GM10847 (cell line): ENCODE measurements around the gene NRAP.

ENCODE experiments used
- POLR2A ChIP-seq: IDR thresholded peaks from 2 replicates; pipeline ENCODE4 v1.6.1; 2011; ENCODE audit not compliant: insufficient read length; ENCODE audit errors: extremely low read depth

Gene NRAP

DNA sequence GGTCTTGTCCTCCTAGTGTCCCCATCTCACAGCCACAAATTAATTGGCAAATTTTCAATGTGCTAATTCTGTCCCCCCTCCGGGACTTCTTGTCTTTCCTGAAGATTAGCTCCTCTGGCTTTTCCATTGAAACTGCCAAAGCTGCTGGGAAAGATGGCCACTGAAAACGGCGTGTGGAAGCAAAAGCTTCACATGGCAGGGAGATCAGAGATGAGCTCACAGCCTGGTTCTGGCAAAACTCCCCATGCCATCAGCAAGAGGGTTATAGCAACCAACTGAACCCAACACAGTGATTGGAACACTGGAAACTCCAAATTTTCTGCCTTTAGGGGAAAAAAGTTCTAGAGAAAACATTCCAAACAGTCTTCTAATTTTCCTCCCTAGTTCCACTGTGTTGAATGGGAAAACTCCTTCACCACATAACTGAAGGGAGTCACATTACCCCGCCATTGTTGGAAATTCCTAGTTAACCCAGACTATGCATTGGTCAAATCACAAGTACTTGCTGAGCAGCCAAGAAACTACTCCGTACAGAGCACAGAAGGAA, 37.0 kb downstream of the NRAP start:
- TF ChIP-seq POLR2A = no peak

GRCh38 chr10:113625461-113626186, 38.2 kb downstream of the NRAP start:
- TF ChIP-seq POLR2A = no peak

GRCh38 chr10:113622831-113623230, 41.0 kb downstream of the NRAP start:
- TF ChIP-seq POLR2A = no peak

DNA sequence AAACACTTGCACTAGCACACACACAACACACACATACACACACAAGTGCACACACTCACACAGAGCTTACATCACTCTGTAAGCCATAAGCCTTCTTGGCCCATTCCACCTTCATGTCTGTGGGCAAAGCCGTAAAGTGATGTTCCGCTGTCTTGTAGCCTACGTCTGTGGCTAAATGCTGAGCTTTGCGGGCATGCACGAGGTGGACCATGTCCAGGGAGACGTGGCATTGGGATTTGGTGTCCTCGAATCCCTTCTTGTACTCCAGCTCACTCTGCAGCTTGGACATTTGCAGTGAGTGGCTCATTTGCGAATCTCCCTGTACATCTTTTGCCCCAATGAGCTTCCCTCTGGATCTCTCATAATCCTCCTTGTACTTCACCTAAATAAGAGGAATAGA, 42.0 kb downstream of the NRAP start:
- TF ChIP-seq POLR2A = no peak

GRCh38 chr10:113620936-113621335, 42.9 kb downstream of the NRAP start:
- TF ChIP-seq POLR2A = no peak

DNA sequence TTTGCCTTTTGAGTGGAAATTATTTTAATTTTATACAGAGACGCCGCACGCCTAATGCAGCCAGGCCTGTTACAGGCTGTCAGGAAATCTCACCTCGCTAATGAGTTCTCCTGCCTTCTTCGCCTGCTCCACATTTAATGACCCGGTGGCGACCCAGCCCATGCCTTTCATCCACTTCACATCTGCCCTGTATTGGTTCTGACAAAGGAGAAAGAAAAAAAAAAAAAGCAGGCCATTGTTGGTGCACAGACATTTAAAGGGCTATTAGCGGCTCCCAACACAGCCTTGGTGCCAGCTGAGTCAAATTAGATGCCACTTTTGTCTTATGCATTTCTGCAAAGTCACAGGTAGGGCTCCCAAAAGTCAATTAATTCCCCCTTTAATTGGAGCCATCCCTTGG, 43.3 kb downstream of the NRAP start:
- no peak for TF ChIP-seq POLR2A

DNA sequence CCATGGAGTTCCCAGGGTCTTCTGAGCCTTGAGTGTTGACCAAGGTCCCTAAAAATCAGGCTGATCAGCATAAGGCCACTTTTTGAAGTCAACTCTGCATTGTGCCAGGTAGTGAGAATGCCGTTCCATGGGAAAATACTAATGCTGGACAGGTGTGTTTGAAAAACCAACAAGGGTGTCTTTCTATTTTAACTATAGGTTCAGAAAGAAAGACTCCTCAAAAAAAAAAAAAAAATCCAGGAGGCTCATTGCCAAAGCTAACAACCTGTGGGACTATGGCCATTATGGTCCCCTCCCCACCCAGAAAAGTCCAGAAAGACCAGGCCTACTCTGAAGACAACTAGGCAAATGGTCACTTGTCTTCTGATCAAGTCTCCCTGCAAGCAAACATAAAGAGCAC, 44.4 kb downstream of the NRAP start:
- TF ChIP-seq POLR2A = no peak

DNA sequence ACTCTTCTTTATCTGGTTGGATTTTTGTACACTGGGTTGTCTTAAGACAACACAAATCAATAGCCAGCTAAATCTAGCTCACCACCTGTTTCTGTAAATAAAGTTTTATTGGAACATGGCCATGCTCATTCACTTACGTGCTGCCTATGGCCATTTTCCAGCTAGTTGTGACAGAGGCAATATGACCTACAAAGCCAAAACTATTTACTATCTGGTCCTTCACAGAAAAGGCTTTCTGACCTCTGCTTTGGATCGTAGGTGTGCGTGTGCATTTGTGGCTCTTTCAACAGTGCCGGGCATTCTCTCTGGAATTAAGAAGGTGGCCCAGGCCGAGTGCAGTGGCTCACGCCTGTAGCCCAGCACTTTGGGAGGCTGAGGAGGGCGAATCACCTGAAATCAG, 45.5 kb downstream of the NRAP start:
- no peak for TF ChIP-seq POLR2A

GRCh38 chr10:113617086-113617485, 46.8 kb downstream of the NRAP start:
- no peak for TF ChIP-seq POLR2A

DNA sequence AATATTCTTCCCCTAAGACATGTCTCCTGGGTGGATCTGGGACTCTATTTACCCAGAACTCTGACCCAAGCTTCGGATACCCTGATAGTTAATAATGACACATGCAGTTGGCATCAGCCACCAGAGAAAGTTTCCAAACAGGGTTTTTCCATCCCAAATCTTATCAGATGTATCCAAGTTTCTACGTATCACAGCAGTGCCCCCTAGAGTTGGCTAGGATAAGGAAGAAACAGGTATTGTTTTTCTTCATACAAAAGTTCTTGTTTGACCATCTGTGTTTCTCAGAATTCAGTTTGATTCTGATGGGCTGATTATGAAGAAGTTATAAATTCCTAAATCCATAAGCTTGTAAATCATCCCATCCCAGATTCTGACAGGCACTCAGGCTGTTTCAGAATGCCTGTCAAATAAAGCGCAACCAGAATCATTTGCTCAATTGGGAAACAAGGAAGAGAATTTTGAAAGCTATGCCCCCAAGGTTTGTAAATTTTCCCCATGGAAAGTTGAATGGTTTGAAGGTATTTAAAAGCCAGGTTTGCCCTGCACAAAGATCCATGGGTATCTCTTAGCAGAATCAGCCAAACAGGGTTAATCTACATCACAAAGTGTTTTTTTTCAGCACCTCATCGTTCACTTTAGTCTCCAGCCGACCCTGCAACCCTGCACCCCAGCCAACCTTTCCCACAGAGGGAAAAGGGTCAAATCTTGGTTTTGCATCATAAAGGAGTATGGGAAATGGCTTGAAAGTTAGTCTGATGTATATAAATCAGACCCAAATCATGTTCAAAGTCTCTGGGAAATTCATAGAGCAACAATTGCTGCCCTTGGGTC, 47.4 kb downstream of the NRAP start:
- no peak for TF ChIP-seq POLR2A

GRCh38 chr10:113613977-113614690, 49.7 kb downstream of the NRAP start:
- TF ChIP-seq POLR2A = no peak

DNA sequence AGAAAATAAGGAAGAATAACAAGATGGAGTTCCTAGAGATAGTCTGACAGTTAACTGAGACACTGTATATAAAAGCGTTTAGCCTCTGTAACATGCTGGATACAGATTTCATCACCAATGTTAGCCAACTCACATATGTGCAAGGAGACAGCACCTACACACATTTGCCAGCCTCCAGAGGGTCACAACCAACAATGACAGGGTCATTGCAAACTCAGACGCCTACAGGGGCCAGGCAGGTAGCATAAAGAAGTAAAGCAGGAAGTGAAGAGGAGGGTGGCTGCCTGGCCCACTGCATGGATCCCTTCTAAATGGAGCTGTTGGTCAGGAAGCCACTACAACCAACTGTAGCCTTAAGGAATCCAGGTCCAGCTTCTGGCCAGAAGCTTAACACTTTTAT, 50.4 kb downstream of the NRAP start:
- TF ChIP-seq POLR2A = no peak

DNA sequence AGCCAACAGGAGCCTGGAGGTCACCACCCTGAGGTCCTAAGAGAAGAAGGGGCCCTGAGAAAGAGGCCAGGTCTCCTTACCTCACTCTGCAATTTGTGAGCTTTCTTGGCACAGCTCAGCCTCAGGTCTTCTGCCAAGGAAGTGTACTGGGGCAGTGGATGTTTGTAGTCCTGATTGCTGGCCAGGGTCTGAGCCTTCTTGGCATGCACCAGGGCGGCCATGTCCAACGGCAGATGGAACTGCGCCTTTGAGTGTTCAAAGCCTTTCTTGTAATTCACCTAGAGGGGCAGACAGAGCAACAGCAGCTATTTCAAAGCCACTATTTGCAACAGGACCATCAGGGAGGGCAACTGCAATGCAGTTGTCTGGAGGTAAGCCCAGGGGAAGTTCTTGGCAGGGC, 51.7 kb downstream of the NRAP start:
- TF ChIP-seq POLR2A = no peak

- TF ChIP-seq POLR2A = no peak
These were observed 52.9 kb downstream of the NRAP start for GRCh38 chr10:113610631-113611601.
